ENCODE data around the gene COPE. TPM values are rescaled to one million over a fixed set of nuclear protein-coding genes. Genes with fewer than 3 reads are reported as not detected.

Gene COPE
- total RNA-seq, 1 donor from 2014 or later: 213 TPM

DNA sequence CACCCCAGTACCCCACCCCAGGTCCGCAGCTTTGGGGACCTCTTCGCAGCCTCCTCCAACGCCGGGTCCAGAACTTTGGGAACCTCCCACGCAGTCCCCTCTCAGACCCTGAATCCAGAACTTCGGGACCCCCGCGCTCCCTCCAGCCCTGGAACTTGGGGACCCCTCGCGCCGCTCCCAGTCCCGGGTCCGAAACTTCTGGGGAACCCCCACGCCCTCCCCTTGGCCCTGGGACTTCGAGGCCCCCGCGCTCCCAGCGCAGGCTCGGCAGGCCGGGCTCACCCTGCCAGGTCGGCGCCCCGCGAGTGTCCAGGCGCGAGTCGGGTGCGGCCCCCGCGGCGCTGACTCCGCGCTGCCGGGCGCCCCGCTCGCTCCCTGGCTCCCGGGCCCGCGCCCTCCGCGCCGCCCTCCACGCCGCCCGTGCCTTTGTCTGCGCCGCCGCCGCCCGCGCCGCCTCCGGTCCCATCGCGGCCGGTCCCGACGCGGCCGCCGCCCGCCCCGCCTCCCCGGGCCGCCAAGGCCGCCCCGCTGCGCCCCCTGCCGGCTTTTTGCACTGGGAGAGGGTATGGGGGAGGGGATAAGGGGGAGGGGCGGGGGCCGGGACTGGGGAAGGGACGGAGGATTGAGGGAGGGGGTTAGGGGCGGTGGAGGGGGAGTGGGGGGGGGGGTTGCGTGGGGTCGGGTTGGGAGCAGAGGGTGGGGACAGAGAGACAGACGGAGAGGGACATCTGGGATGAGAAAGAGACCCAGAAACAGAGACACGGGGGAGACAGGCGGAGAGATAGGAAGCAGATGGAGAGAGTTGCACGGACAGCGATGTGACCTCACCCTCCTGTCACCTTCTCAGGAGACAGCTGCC is 21.8 kb upstream of the COPE start, which contains the start of gene HOMER3:
Gene HOMER3, minus strand, starts transcription at position 449 of the 859 bp plus-strand sequence. CDS start 2,235 bp downstream, outside the sequence.
- TF ChIP-seq, protein P1, sequence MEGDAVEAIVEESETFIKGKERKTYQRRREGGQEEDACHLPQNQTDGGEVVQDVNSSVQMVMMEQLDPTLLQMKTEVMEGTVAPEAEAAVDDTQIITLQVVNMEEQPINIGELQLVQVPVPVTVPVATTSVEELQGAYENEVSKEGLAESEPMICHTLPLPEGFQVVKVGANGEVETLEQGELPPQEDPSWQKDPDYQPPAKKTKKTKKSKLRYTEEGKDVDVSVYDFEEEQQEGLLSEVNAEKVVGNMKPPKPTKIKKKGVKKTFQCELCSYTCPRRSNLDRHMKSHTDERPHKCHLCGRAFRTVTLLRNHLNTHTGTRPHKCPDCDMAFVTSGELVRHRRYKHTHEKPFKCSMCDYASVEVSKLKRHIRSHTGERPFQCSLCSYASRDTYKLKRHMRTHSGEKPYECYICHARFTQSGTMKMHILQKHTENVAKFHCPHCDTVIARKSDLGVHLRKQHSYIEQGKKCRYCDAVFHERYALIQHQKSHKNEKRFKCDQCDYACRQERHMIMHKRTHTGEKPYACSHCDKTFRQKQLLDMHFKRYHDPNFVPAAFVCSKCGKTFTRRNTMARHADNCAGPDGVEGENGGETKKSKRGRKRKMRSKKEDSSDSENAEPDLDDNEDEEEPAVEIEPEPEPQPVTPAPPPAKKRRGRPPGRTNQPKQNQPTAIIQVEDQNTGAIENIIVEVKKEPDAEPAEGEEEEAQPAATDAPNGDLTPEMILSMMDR (IDR thresholded peaks at IDR 0.05; ENCODE audit: unreplicated experiment): no peak
- H3K27ac Mint-ChIP-seq (ENCODE audit: unreplicated experiment): peak within 1 kb of the TSS; percentile 89

DNA sequence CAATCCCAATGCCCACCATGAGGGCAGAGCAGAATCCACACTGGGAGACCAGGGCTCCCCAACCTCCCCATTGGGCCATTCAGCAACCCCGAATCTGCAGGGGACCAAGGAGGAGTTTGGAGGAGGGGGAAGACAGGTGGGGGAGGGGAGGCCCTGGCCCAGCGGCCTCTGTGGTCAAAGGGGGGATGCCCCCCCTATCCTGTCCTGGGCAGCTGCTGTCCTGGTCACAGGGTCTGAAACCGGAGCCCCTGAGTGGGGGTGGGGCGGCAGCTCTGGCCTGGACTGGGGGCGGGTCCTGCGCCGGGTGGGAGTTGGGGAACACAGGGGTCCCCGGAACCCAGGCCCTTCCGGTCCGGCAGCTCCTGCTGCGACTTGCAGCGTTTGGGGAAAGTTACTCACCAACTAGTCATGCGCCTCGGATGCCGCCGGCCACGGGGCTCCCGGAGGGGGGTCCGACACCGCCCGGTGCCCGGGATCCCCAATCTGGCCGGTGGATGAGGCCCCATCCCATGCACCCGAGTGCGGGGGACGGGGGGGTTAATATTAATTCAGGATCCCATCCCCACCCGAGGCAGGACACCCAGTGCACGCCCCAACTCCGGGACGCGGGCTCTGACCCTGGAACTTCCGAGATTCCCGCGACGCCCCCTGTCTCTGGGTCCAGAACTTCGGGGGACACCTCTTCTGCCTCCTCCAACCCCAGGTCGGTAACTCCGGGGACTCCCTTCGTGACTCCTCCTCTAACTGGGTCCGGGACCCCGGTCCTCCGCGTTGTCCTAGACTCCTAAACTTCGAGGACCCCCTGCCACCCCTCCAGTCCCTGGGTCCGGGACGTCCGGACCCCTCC is 21.0 kb upstream of the COPE start:
- H3K27ac Mint-ChIP-seq (ENCODE audit: unreplicated experiment): peak overlapping the region; percentile 84
- TF ChIP-seq, protein P1 (IDR thresholded peaks at IDR 0.05; ENCODE audit: unreplicated experiment): peak; percentile 3
- H3K4me3 Mint-ChIP-seq (ENCODE audit: unreplicated experiment): peak overlapping the region; percentile 98
- H3K27me3 Mint-ChIP-seq (ENCODE audit: unreplicated experiment): peaks cover 3% of the 10 kb centered on the region
- peaks cover 19% of the 10 kb centered on the region for H3K4me1 Mint-ChIP-seq (ENCODE audit: unreplicated experiment)
- peaks cover 19% of the 10 kb centered on the region for H3K36me3 Mint-ChIP-seq (ENCODE audit: low read depth, unreplicated experiment)
- peak; percentile 41 for DNase-seq (ENCODE audit: low spot score)
- no peaks in the 10 kb centered on the region for H3K9me3 Mint-ChIP-seq (ENCODE audit: unreplicated experiment)

More for the DNA sequence above, 21.8 kb upstream of the COPE start, which contains the start of gene HOMER3:
- H3K9me3 Mint-ChIP-seq (ENCODE audit: unreplicated experiment): no peaks in the 10 kb centered on the region
- peaks cover 19% of the 10 kb centered on the region for H3K4me1 Mint-ChIP-seq (ENCODE audit: unreplicated experiment)
- peaks cover 5% of the 10 kb centered on the region for H3K27me3 Mint-ChIP-seq (ENCODE audit: unreplicated experiment)
- peak; percentile 92 for DNase-seq (ENCODE audit: low spot score)
- peak within 1 kb of the TSS; percentile 98 for H3K4me3 Mint-ChIP-seq (ENCODE audit: unreplicated experiment)
- peaks cover 19% of the 10 kb centered on the region for H3K36me3 Mint-ChIP-seq (ENCODE audit: low read depth, unreplicated experiment)

DNA sequence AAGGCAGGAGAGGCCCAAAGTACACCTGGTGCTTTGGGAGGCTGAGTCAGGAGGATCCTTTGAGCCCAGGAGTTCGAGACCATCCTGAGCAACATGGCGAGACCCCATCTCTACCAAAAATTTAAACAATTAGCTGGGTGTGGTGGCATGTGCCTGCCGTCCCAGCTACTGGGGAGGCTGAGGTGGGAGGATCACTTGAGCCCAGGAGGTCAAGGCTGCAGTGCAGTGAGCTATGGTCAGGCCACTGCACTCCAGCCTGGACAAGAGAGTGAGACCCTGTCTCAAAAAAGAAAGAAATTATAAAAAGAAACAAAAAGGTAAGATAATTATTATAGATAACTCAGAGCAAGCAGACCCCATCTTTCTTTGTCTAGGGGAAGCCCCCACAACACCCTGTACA is 20.0 kb upstream of the COPE start:
- Mint-ChIP-seq H3K9me3 (ENCODE audit: unreplicated experiment) (no peaks in the 10 kb centered on the region), H3K4me1 (ENCODE audit: unreplicated experiment) (peaks cover 21% of the 10 kb centered on the region), H3K27me3 (ENCODE audit: unreplicated experiment) (peaks cover 4% of the 10 kb centered on the region), H3K4me3 (ENCODE audit: unreplicated experiment) (peak overlapping the region; percentile 98), H3K36me3 (ENCODE audit: low read depth, unreplicated experiment) (peaks cover 21% of the 10 kb centered on the region), H3K27ac (ENCODE audit: unreplicated experiment) (no peak overlapping the region)
- TF ChIP-seq, protein P1 (IDR thresholded peaks at IDR 0.05; ENCODE audit: unreplicated experiment): no peak
- DNase-seq (ENCODE audit: low spot score): no peak

DNA sequence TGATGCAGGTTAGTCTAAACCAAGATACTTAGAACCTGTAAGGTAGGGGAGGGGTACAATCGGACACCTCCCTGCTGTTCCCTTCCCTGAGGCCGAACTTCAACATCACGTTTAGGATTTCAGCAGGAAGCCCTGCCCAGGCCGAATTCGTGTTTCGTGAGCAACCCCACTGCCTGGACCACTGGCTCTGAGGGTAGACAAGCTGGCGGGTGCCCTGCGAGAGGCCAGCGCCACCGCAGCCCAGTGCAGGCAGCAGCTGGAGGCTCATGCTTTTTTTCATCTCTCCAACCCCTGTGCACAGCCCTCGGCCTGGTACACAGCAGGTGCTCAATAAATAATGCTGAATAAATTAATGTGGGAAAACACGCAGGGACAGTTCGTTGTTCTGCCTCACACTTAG is 14.1 kb upstream of the COPE start:
- TF ChIP-seq, protein P1 (IDR thresholded peaks at IDR 0.05; ENCODE audit: unreplicated experiment): no peak
- DNase-seq (ENCODE audit: low spot score): no peak
- peaks cover 11% of the 10 kb centered on the region for H3K27me3 Mint-ChIP-seq (ENCODE audit: unreplicated experiment)
- peaks cover 29% of the 10 kb centered on the region for H3K36me3 Mint-ChIP-seq (ENCODE audit: low read depth, unreplicated experiment)
- H3K9me3 Mint-ChIP-seq (ENCODE audit: unreplicated experiment): no peaks in the 10 kb centered on the region
- no peak overlapping the region for H3K4me3 Mint-ChIP-seq (ENCODE audit: unreplicated experiment)
- H3K4me1 Mint-ChIP-seq (ENCODE audit: unreplicated experiment): peaks cover 12% of the 10 kb centered on the region
- no peak overlapping the region for H3K27ac Mint-ChIP-seq (ENCODE audit: unreplicated experiment)

Measured in endothelial cell (in vitro differentiated cells).